Esophagus squamous epithelium (tissue), 5 donors: ENCODE results near the gene RBM17. TPM values are rescaled to one million over a fixed set of nuclear protein-coding genes. Genes with fewer than 3 reads are reported as not detected.

Experiments used
- DNase-seq: peaks from one replicate; lab custom pipeline; 2025; lab: John Stamatoyannopoulos, UW
- H3K27ac ChIP-seq, 4 donors: fragments of 200-600 bp; sonication (generic); one replicate each; pipeline ENCODE4 v1.5.1; 2016 to 2019; ENCODE audit warnings: mild to moderate bottlenecking in 1 of 4
- H3K27me3 ChIP-seq, 4 donors: fragments of 200-600 bp; sonication (generic); 1 replicate in 3 of 4; 2 replicates in 1 of 4; pipeline versions ENCODE4 v1.5.1 to v1.6.0; 2017 to 2021; ENCODE audit warnings: antibody characterized with exemption in 1 of 4
- H3K36me3 ChIP-seq, 3 donors: fragments of 200-600 bp; sonication (generic); one replicate each; pipeline ENCODE4 v1.5.1; 2016 to 2019
- H3K4me1 ChIP-seq, 3 donors: fragments of 200-600 bp; sonication (generic); one replicate each; pipeline ENCODE4 v1.5.1; 2017 to 2019
- H3K4me3 ChIP-seq, 4 donors: fragments of 200-600 bp; sonication (generic); 1 replicate in 3 of 4; 2 replicates in 1 of 4; pipeline ENCODE4 v1.5.1; 2016 to 2019; ENCODE audit warnings: mild to moderate bottlenecking in 2 of 4, moderate library complexity in 1 of 4
- H3K9me3 ChIP-seq, 3 donors: fragments of 200-600 bp; sonication (generic); one replicate each; pipeline ENCODE4 v1.5.1; 2016 to 2019
- POLR2A ChIP-seq, 4 donors: fragments of 450-650 bp; IDR thresholded peaks; one replicate each; pipeline ENCODE4 v1.6.1; 2017; ENCODE audit warnings: antibody characterized with exemption in 4 of 4, mild to moderate bottlenecking in 4 of 4, moderate library complexity in 3 of 4
- WGBS, 2 donors: methylation state at CpG; one replicate each; pipeline ENCODE4 v1.1.5; 2018; 5-methylcytosine and 5-hydroxymethylcytosine counted together
- intact Hi-C: fragments of 100-400 bp; cut with DNase I; formaldehyde crosslinking; loops from one replicate; pipeline ENCODE4 v1.15.0; 2022
- total RNA-seq, 4 donors: library from RNA; depleted of rRNA; stranded (reverse); fragments of >200 nt; gene quantifications; one replicate each; pipeline ENCODE4 v1.1.0, GENCODE V29; 2016
- TF ChIP-seq, protein P1 (sequence below), 6 experiments: fragments of 450-650 bp in 4 of 6; fragments of 200-600 bp in 2 of 6; sonication (generic) in 2 of 6; IDR thresholded peaks; one replicate each; pipeline ENCODE4 v1.5.1; 2016 to 2019; ENCODE audit warnings: antibody characterized with exemption in 6 of 6, mild to moderate bottlenecking in 4 of 6, moderate library complexity in 4 of 6
- donor health status: DM: yes; HTN: yes; CAD: no.

RBM17 gene
- total RNA-seq, 4 donors from 2014 or later, result 35.7 to 61.8 (median 39.4) TPM

DNA sequence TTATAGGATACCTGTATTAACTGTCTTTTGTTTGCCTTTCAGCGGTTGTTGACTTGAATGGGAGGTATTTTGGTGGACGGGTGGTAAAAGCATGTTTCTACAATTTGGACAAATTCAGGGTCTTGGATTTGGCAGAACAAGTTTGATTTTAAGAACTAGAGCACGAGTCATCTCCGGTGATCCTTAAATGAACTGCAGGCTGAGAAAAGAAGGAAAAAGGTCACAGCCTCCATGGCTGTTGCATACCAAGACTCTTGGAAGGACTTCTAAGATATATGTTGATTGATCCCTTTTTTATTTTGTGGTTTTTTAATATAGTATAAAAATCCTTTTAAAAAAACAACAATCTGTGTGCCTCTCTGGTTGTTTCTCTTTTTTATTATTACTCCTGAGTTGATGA lies 26.6 kb downstream of the RBM17 start:
- no peaks in the 10 kb centered on the region for H3K27me3 ChIP-seq
- intact Hi-C loops, result no loop called here
- H3K27ac ChIP-seq, result peak overlapping the region in 2 of 4 donors; percentile 17 to 26
- peaks cover 3 to 29% (median 9%) of the 10 kb centered on the region in 3 donors for H3K4me1 ChIP-seq
- TF ChIP-seq, protein P1, sequence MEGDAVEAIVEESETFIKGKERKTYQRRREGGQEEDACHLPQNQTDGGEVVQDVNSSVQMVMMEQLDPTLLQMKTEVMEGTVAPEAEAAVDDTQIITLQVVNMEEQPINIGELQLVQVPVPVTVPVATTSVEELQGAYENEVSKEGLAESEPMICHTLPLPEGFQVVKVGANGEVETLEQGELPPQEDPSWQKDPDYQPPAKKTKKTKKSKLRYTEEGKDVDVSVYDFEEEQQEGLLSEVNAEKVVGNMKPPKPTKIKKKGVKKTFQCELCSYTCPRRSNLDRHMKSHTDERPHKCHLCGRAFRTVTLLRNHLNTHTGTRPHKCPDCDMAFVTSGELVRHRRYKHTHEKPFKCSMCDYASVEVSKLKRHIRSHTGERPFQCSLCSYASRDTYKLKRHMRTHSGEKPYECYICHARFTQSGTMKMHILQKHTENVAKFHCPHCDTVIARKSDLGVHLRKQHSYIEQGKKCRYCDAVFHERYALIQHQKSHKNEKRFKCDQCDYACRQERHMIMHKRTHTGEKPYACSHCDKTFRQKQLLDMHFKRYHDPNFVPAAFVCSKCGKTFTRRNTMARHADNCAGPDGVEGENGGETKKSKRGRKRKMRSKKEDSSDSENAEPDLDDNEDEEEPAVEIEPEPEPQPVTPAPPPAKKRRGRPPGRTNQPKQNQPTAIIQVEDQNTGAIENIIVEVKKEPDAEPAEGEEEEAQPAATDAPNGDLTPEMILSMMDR (IDR thresholded peaks at IDR 0.05), result no peak
- no peak for TF ChIP-seq POLR2A (IDR thresholded peaks at IDR 0.05)
- no peak overlapping the region for H3K4me3 ChIP-seq
- peaks cover 15 to 68% (median 36%) of the 10 kb centered on the region in 3 donors for H3K36me3 ChIP-seq
- no peaks in the 10 kb centered on the region for H3K9me3 ChIP-seq
- 75 to 79% methylated on average over 4 of the region's 4 CpGs for WGBS, 2 donors
- DNase-seq, result no peak

DNA sequence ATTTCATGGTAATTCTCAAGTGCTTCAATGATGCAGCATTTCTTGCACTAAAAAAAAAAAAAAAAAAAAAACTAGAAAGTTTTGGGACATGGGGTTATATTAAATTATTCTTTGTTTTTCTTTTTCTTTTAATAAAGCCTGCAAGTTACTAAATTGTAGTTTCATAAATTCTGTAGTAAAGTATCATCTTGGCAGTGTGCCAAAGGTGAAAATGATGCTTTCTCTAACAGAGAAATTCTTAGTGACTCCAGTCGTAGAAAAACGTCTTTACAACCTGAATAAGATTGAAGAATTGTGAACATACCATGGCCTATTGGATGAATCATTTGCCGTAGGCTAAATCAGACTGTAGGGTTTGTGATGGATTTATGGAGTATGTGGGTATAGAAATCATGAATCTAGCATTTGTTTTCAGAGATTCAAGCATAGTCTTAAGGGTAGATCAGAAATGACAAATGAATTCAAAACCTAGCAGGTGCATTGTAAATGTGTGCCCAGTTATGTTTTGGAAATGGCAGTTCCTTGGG lies 27.1 kb downstream of the RBM17 start:
- no peak overlapping the region for H3K27ac ChIP-seq
- H3K4me1 ChIP-seq, result peaks cover 5 to 34% (median 14%) of the 10 kb centered on the region in 3 donors
- TF ChIP-seq, protein P1 (IDR thresholded peaks at IDR 0.05), result no peak
- TF ChIP-seq POLR2A (IDR thresholded peaks at IDR 0.05), result no peak
- 52 to 75% methylated on average over 3 of the region's 3 CpGs for WGBS, 2 donors
- no peak overlapping the region for H3K4me3 ChIP-seq
- no peaks in the 10 kb centered on the region for H3K27me3 ChIP-seq
- DNase-seq, result no peak
- intact Hi-C loops, result no loop called here
- H3K36me3 ChIP-seq, result peaks cover 15 to 63% (median 33%) of the 10 kb centered on the region in 3 donors
- no peaks in the 10 kb centered on the region for H3K9me3 ChIP-seq

DNA sequence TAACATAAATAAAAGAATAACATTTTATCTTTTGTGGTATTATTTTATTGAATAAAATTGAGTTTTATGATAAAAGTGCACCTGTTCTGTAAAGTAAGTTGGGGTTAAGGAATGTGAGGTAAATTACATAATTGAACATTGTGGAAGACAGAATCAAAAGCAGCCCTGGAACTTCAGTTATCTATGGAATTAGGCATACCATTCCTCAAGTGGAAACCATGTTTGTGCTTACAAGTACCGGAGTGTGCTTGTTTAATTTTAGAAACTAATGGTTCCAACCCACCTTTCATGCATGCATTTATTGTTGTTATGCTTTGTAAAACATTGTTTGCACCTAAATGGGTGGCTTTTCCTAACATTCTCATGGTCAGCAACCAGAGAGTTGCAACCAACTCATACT lies 28.0 kb downstream of the RBM17 start:
- no peak for DNase-seq
- Histone ChIP-seq H3K4me1 (peaks cover 5 to 34% (median 14%) of the 10 kb centered on the region in 3 donors), H3K4me3 (no peak overlapping the region), H3K27me3 (no peaks in the 10 kb centered on the region), H3K27ac (no peak overlapping the region), H3K9me3 (no peaks in the 10 kb centered on the region), H3K36me3 (peaks cover 12 to 54% (median 24%) of the 10 kb centered on the region in 3 donors)
- WGBS, 2 donors, result 75 to 87% methylated on average over 1 of the region's 1 CpG
- TF ChIP-seq, protein P1 (IDR thresholded peaks at IDR 0.05), result no peak
- TF ChIP-seq POLR2A (IDR thresholded peaks at IDR 0.05), result no peak
- intact Hi-C loops, result no loop called here

DNA sequence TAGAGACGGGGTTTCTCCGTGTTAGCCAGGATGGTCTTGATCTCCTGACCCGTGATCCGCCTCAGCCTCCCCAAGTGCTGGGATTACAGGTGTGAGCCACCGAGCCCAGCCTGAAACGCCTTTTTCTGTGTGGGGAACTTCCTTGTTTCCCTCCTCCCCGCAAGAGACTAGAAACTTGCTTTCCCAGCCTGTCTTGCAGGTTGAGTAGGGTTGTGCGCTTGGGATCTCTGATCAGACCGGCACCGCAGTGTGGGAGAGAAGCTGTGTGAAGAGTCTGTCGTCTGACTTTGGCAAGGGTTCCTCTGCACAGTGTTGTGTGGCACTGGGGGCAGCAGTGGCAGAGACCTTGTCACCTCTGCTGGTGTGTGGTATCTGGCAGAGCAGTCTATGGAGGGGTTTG lies 28.9 kb downstream of the RBM17 start:
- H3K27ac ChIP-seq, result peak overlapping the region in 1 of 4 donors; percentile 37
- no peaks in the 10 kb centered on the region for H3K9me3 ChIP-seq
- no peak overlapping the region for H3K4me3 ChIP-seq
- intact Hi-C loops, result no loop called here
- peaks cover 4 to 45% (median 15%) of the 10 kb centered on the region in 3 donors for H3K36me3 ChIP-seq
- H3K4me1 ChIP-seq, result peaks cover 5 to 34% (median 14%) of the 10 kb centered on the region in 3 donors
- DNase-seq, result no peak
- WGBS, 2 donors, result 67 to 87% methylated on average over 3 to 10 of the region's 11 CpGs
- H3K27me3 ChIP-seq, result no peaks in the 10 kb centered on the region
- TF ChIP-seq, protein P1 (IDR thresholded peaks at IDR 0.05), result no peak
- no peak for TF ChIP-seq POLR2A (IDR thresholded peaks at IDR 0.05)

DNA sequence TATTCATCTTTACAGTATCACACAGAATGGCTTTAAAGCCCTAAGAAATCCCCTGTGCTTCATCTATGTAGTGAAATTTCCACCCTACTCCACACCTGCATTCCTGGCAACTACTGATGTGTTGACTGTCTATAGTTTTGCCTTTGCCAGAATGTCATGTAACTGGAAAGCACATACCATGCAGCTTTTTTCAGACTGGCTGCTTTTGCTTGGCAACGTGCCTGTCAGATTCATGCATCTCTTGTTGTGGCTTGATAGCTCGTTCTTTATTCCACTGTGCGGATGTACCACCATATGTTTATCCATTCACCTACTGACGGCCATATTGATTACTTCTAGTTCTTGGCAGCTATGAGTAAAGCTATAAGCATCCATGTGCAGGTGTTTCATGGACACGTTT lies 30.6 kb downstream of the RBM17 start:
- Histone ChIP-seq H3K9me3 (no peaks in the 10 kb centered on the region), H3K36me3 (peaks cover 0 to 28% (median 4%) of the 10 kb centered on the region in 3 donors), H3K4me1 (peaks cover 7 to 46% (median 18%) of the 10 kb centered on the region in 3 donors), H3K27me3 (no peaks in the 10 kb centered on the region), H3K4me3 (no peak overlapping the region), H3K27ac (peak overlapping the region in 3 of 4 donors; percentile 13 to 72 (median 51))
- TF ChIP-seq, protein P1 (IDR thresholded peaks at IDR 0.05), result no peak
- no peak for TF ChIP-seq POLR2A (IDR thresholded peaks at IDR 0.05)
- no peak for DNase-seq
- 30 to 31% methylated on average over 5 of the region's 5 CpGs for WGBS, 2 donors
- intact Hi-C loops, result no loop called here
